ENCODE data around the gene PDLIM7.

DNA sequence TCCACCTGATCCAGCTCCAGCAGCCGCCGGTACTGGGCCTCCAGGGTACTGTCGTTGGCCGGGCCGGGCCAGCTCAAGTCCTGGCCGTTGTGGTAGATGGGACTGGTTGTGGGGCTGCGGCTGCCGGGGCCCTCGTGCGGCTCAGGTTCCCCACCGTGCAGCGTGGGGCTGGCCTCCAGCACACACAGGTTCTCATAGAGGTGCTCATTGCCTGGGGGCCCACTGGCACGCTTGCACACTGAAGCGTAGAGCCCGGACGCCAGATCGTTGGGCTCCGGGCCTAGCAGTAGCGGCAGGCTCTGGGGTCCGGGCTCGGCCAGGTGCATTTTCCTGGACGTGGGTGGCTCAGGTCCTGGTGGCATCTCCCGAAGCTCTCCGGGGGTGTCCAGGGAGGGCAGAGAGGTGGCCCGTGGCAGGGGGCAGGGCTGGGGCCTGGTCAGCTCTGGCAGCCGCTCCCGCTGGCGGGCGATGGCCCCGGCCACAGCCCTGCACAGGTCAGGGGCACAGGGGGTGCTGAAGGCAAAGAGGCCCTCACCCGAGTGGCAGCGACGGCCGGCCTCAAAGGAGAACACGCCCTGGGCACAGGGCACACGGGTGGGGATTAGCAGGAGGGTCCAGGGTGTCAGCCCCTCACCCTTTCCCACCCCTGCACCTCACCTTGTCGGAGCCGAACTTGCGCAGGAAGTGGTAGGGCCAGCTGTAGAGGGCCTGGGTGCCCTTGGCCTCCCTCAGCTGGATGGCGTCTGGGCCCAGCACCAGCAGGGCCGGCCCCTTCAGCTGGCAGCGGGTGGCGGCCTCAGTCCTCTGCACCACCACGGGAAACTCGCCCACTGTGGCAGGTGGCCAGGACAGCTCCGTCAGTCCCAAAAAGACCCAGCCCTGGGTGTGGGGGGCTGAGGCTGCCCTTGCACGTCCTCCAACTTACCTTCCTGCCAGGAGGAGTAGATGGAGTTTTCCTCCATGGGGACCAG, 7.0 kb upstream of the PDLIM7 start:
- no peak for TF ChIP-seq POLR2A (IDR thresholded peaks at IDR 0.05; ENCODE audit: low read depth)
- TF ChIP-seq, protein P1, sequence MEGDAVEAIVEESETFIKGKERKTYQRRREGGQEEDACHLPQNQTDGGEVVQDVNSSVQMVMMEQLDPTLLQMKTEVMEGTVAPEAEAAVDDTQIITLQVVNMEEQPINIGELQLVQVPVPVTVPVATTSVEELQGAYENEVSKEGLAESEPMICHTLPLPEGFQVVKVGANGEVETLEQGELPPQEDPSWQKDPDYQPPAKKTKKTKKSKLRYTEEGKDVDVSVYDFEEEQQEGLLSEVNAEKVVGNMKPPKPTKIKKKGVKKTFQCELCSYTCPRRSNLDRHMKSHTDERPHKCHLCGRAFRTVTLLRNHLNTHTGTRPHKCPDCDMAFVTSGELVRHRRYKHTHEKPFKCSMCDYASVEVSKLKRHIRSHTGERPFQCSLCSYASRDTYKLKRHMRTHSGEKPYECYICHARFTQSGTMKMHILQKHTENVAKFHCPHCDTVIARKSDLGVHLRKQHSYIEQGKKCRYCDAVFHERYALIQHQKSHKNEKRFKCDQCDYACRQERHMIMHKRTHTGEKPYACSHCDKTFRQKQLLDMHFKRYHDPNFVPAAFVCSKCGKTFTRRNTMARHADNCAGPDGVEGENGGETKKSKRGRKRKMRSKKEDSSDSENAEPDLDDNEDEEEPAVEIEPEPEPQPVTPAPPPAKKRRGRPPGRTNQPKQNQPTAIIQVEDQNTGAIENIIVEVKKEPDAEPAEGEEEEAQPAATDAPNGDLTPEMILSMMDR (IDR thresholded peaks at IDR 0.05) = no peak
- TF ChIP-seq POLR2AphosphoS5 (IDR thresholded peaks at IDR 0.05) = no peak
- no peak for TF ChIP-seq EP300 (IDR thresholded peaks at IDR 0.05)
